Measurements from ENCODE around the gene PLGLB1. TPM values are rescaled to one million over a fixed set of nuclear protein-coding genes. Genes with fewer than 3 reads are reported as not detected.

PLGLB1 gene
- total RNA-seq, 1 donor from 2014 or later, result 0.59 TPM

Other genes with a start within 250 kb of the PLGLB1 start
- gene CD8A, start 230.9 kb downstream of the PLGLB1 start, total RNA-seq, result 0.14 TPM in 1 of 2 replicates, not detected in the other
- not detected in 2 replicates for gene CD8B, start 160.0 kb downstream of the PLGLB1 start, total RNA-seq
- gene RGPD1, start 79.7 kb downstream of the PLGLB1 start, total RNA-seq, result 2.3 and 3.2 TPM in 2 replicates

Measured in astrocyte (in vitro differentiated cells and primary cell).